HUES48 (cell line): ENCODE results near the gene FPGS.

Source experiments
- H3K27ac ChIP-seq: one replicate; pipeline ENCODE4 v1.7.0; 2013; ENCODE audit warnings: low read depth, low read length, inconsistent platforms
- H3K27me3 ChIP-seq: 2 replicates; pipeline ENCODE4 v1.6.1; 2013; ENCODE audit warnings: mild to moderate bottlenecking, low read length; ENCODE audit not compliant: control insufficient read depth, insufficient read depth
- H3K36me3 ChIP-seq: 2 replicates; pipeline ENCODE4 v1.6.1; 2013; ENCODE audit warnings: low read length; ENCODE audit not compliant: control insufficient read depth, insufficient read depth
- H3K4me1 ChIP-seq: 2 replicates; pipeline ENCODE4 v1.6.1; 2013; ENCODE audit warnings: mild to moderate bottlenecking, low read length; ENCODE audit not compliant: control insufficient read depth, insufficient read depth
- H3K4me3 ChIP-seq: 2 replicates; pipeline ENCODE4 v1.5.1; 2013; ENCODE audit warnings: mild to moderate bottlenecking, low read depth, low read length
- H3K9ac ChIP-seq: 2 replicates; pipeline ENCODE4 v1.6.1; 2013; ENCODE audit warnings: mild to moderate bottlenecking, low read depth, low read length, moderate library complexity
- H3K9me3 ChIP-seq: 2 replicates; pipeline ENCODE4 v1.6.1; 2013; ENCODE audit warnings: low read length; ENCODE audit not compliant: control insufficient read depth, insufficient read depth

FPGS gene

GRCh38 chr9:127805620-127806019 is 2.9 kb downstream of the FPGS start:
- Histone ChIP-seq H3K4me1 (peaks cover 14% of the 10 kb centered on the region), H3K27ac (no peak overlapping the region), H3K36me3 (peaks cover 38% of the 10 kb centered on the region), H3K4me3 (no peak overlapping the region), H3K9me3 (no peaks in the 10 kb centered on the region), H3K9ac (no peak overlapping the region), H3K27me3 (no peaks in the 10 kb centered on the region)

- Histone ChIP-seq H3K27ac (no peak overlapping the region), H3K27me3 (no peaks in the 10 kb centered on the region), H3K4me3 (no peak overlapping the region), H3K9ac (no peak overlapping the region), H3K4me1 (peaks cover 14% of the 10 kb centered on the region), H3K9me3 (no peaks in the 10 kb centered on the region), H3K36me3 (peaks cover 42% of the 10 kb centered on the region)
Measured at GRCh38 chr9:127806871-127807270, 4.2 kb downstream of the FPGS start.

GRCh38 chr9:127808347-127809001 is 5.8 kb downstream of the FPGS start:
- Histone ChIP-seq H3K9me3 (no peaks in the 10 kb centered on the region), H3K27ac (no peak overlapping the region), H3K36me3 (peaks cover 55% of the 10 kb centered on the region), H3K4me3 (no peak overlapping the region), H3K27me3 (no peaks in the 10 kb centered on the region), H3K4me1 (peaks cover 9% of the 10 kb centered on the region), H3K9ac (no peak overlapping the region)

- Histone ChIP-seq H3K36me3 (peaks cover 61% of the 10 kb centered on the region), H3K4me3 (peak overlapping the region; percentile 46; the same call in 1 of the 2 replicates), H3K9ac (no peak overlapping the region), H3K9me3 (no peaks in the 10 kb centered on the region), H3K27me3 (no peaks in the 10 kb centered on the region), H3K4me1 (peaks cover 5% of the 10 kb centered on the region; the same call in 1 of the 2 replicates), H3K27ac (peak overlapping the region; percentile 32)
Measured at GRCh38 chr9:127809002-127809539, 6.4 kb downstream of the FPGS start.

GRCh38 chr9:127809540-127810377 is 7.1 kb downstream of the FPGS start:
- peaks cover 60% of the 10 kb centered on the region for H3K36me3 ChIP-seq

GRCh38 chr9:127810378-127811187 is 7.9 kb downstream of the FPGS start:
- H3K36me3 ChIP-seq, result peaks cover 60% of the 10 kb centered on the region
- H3K4me1 ChIP-seq, result peaks cover 5% of the 10 kb centered on the region; the same call in 1 of the 2 replicates
- no peak overlapping the region for H3K9ac ChIP-seq
- H3K9me3 ChIP-seq, result no peaks in the 10 kb centered on the region
- H3K27ac ChIP-seq, result no peak overlapping the region
- H3K27me3 ChIP-seq, result no peaks in the 10 kb centered on the region
- H3K4me3 ChIP-seq, result no peak overlapping the region

More at GRCh38 chr9:127809540-127810377, 7.1 kb downstream of the FPGS start:
- peaks cover 5% of the 10 kb centered on the region; the same call in 1 of the 2 replicates for H3K4me1 ChIP-seq
- no peaks in the 10 kb centered on the region for H3K27me3 ChIP-seq
- peak overlapping the region; percentile 32 for H3K27ac ChIP-seq
- no peak overlapping the region for H3K9ac ChIP-seq
- H3K9me3 ChIP-seq, result no peaks in the 10 kb centered on the region
- H3K4me3 ChIP-seq, result peak overlapping the region; percentile 46; the same call in 1 of the 2 replicates

GRCh38 chr9:127812011-127812410 is 9.3 kb downstream of the FPGS start:
- no peak overlapping the region for H3K4me3 ChIP-seq
- peaks cover 54% of the 10 kb centered on the region for H3K36me3 ChIP-seq
- H3K4me1 ChIP-seq, result peaks cover 5% of the 10 kb centered on the region; the same call in 1 of the 2 replicates
- H3K27ac ChIP-seq, result no peak overlapping the region
- H3K9me3 ChIP-seq, result no peaks in the 10 kb centered on the region
- no peaks in the 10 kb centered on the region for H3K27me3 ChIP-seq
- no peak overlapping the region for H3K9ac ChIP-seq

GRCh38 chr9:127812936-127813675 is 10.4 kb downstream of the FPGS start:
- H3K4me3 ChIP-seq, result no peak overlapping the region
- H3K9me3 ChIP-seq, result no peaks in the 10 kb centered on the region
- peaks cover 5% of the 10 kb centered on the region; the same call in 1 of the 2 replicates for H3K4me1 ChIP-seq
- no peak overlapping the region for H3K9ac ChIP-seq
- no peaks in the 10 kb centered on the region for H3K27me3 ChIP-seq
- H3K36me3 ChIP-seq, result peaks cover 45% of the 10 kb centered on the region
- no peak overlapping the region for H3K27ac ChIP-seq

- Histone ChIP-seq H3K9ac (no peak overlapping the region), H3K9me3 (no peaks in the 10 kb centered on the region), H3K4me1 (peaks cover 5% of the 10 kb centered on the region; the same call in 1 of the 2 replicates), H3K36me3 (peaks cover 38% of the 10 kb centered on the region), H3K27ac (no peak overlapping the region), H3K4me3 (no peak overlapping the region), H3K27me3 (no peaks in the 10 kb centered on the region)
Measured at GRCh38 chr9:127813686-127814226, 11.1 kb downstream of the FPGS start.
